Esophagus mucosa (tissue), 1 donor: ENCODE measurements around the gene SCARF1. TPM values are rescaled to one million over a fixed set of nuclear protein-coding genes. Genes with fewer than 3 reads are reported as not detected.
A peak's percentile ranks its signal among the peaks of the same experiment; 100 is the strongest.

ENCODE experiments used
- ATAC-seq: fragments of 200-7000 bp; cut with Tn5 transposase; one replicate; pipeline ENCODE4 v1.9.1; 2020
- total RNA-seq: library from RNA; stranded (reverse); gene quantifications from one replicate; pipeline ENCODE4 v1.2.4, GENCODE V29; 2023
- donor health status: DM: yes; HTN: yes; CAD: no.

Gene SCARF1
- total RNA-seq, 1 donor from 2014 or later = 2.3 TPM

DNA sequence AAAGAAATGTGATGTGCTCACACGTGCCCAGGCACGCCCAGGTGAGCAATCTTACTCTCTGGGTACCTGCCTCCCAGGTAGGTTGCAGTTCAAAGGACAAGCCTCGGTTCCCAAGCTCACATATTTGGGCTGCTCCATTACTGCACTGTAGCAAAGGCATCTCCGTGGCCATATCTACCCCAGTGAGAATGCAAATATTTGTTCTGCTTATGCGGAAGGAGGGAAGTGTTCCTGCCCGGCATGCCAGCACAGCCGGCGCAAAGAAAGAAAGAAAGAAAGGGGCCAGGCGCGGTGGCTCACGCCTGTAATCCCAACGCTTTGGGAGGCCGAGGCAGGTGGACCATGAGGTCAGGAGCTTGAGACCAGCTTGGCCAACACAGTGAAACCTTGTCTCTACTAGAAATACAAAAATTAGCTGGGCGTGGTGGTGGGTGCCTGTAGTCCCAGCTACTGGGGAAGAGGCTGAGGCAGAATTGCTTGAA is 47.6 kb downstream of the SCARF1 start:
- peak; percentile 93 for ATAC-seq

DNA sequence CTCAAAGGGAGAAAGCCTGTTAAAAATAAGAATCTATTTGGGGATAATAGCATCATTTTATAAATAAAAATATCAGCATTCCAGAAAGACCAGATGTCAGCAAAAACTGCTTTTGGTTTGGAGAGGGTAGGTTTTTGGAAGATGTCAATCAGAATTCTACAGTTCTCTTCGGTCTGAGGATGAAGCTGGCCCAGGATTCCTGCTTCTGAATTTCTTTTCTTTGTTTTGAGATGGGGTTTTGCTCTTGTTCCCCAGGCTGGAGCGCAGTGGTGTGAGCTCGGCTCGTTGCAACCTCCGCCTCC is 52.0 kb downstream of the SCARF1 start:
- no peak for ATAC-seq

DNA sequence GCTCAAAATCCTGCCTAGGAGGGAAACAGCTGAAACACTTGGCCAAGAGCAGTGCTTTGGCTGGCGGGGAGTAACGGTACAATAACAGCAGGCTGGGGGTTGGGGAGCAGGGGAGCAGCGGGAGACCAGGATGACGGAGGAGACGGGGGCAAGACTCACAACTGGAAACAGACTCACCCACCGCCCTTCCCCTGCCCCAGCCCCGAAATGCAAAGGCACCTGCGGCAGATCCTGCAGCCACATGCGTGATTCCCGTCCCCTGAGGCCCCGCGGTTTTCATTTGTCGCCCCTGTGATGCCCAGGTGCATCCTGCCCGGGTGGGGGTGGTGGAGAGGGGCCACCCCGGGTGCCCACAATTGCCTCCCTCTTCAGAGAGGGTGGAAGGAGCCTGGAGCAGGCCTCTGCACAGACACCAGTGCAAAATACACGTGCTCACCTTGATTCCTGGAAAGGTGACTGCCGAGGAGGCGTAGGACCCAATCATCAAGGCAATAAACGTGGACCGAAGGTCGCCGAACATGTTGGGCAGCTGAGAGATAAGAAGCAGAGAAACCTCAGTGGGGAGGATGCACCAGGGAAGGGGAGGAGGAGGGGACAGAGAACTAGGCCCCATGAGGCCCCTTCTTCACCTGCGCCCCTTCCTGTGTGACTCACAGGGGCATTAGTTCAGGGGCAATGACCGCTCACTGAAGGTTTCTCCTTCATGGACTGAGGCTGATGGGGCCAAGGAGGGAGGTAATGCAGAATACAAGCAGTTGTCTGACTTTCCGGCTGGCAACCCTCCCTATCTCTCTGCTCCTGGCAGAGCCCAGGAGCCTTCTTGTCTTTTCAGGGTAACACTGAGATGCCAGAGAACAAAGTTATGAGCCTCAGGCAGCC is 52.5 kb downstream of the SCARF1 start:
- ATAC-seq = peak; percentile 17

DNA sequence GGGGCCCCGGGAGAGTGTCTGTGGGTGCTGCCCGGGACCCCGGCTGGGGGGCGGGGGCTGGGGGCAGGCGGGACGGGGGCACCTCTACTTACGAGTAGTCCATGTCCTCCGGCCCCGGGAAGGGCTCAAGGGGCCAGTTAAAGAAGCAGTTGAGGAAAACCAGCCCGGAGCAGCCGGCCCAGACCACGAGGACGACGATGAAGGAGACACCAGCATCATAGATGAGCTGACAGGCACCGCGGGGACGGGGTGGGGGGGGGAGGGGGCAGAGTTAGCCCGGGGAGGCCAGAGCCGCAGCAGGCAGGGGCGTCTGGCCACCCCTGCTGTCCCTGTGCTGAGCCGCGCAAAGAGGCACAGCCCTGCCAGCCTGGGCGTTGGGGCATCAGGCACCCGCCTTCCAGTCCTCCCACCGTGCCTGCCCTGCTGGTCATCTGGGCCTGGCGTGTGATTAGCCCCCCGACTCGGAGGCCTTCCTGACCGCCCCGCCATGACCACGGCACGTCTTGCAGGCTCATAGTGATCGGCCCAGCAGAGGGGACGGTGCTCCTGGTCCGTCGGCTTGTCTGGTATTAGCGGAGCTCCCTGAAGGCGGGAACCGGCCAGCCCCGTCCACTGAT is 54.0 kb downstream of the SCARF1 start:
- ATAC-seq = no peak

DNA sequence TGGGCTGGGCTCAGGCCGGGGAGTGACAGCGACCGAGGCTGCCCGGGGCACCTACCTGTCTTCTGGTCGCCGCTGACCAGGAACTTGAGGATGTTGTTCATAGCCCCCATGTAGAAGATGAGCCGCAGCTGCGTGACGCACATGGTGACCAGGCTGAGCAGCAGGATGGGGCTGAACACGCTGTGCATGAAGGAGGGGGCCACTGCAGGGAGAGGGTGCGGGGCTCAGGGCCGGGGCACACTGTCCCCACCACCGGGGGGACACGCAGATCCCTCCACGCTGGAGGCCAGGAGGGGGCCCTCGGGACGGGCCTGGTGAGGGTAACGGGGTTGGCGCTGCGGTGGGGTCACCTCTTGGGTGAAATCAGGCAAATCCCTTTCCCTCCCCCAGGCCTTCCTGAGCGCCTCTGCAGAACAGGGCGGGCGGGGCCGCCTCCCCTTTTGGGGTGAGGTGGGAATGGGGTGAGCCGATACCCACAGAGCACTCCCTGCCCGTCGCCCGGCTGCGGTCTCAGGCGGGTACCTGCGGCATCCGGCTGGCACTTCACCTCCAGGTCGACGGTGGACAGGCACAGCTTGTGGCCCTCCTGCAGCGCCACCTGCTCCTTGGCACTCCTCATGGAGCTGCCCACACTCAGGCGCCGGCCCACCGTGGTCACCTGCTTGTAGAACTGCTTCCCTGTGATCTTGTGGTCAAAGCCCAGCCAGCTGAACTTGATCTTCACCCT is 54.6 kb downstream of the SCARF1 start:
- ATAC-seq = peak; percentile 24

DNA sequence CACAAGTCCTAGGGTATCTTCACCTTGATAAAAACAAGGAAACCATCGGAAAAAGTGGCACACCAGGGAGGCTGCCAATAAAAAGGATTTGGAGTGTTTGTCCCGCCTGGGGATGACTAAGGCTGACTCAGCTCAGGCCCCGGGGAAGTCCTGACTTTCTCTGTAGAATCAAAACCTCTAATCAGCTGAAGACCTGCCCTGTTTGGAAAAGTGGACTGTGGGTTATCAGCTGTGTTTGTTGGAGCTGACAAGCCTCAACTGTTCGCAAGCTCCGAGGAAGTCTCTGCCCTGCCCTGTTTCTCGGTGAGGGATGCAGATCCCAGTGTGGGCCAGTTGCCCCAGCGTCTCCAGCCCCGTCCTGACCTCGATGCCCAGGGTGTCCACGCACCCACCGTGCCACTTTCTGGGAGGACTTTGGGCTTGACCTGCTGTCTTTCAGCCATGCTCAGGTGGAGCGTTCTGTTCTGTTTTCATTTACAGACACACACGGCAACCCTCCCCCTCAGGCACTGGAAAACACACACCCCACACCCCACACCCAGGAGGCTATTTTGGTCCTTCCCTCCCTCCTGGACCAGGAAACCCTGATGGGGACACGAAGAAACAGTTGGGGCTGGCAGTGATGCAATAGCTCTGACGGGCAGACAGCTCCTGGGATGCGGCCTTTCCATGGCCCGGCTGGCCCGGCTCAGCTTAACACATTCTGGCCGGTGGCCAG is 55.3 kb downstream of the SCARF1 start:
- peak; percentile 69 for ATAC-seq

DNA sequence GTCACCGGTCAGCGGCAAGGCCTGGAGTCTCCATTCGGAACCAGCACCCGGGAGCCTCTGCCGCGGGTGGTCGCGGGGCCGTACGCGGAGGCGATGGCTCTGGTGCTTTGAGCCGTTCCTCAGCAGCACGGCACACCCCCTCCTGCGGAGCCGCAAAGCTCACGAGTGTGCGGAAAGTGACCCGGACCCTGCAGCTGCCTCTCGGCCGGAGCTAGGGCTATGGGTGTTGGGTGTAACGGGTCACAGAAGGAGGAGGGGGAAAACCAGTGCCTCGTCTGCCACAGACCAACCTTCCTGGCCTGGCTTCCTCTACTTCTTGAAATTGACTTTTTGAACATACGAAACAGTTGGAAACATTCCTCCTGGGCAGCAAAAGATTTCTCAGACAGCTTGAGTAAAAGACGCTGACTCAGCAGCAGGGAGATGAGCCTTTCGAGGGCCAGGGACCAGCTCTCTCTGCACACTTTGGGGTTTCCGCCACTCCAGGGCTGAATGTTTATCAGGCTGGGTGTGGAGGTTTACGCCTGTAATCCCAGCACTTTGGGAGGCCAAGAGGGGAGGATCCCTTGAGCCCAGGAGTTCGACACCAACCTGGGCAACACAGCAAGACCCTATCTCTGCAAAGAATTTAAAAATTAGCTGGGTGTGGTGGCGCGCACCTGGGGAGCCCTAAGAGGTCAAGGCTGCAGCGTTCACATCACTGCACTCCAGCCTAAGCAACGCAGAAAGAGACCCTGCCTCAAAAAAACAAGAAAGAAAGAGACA is 56.5 kb downstream of the SCARF1 start:
- ATAC-seq = no peak

DNA sequence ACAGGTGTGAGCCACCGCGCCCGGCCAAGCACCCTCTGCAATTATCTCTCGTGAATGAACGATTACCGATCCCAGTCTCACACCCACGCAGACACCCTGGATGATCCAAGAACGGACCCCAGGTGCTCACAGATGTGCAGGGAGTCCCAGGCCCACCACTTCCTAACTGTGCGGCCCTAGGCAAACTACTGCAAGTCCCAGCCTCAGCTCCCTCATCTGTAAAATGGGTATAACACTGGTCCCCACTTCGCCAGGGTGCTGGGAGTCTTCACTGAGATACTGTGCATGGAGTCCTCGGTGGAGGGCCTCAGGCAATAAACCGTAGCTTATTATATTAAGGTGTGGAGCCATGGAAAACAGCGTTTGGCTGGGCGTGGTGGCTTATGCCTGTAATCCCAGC is 61.4 kb downstream of the SCARF1 start:
- no peak for ATAC-seq

Other genes with a start within 250 kb of the SCARF1 start
- 483 TPM for gene YWHAE, start 245.5 kb downstream of the SCARF1 start, total RNA-seq
- gene CRK, start 189.5 kb downstream of the SCARF1 start, total RNA-seq = 42.2 TPM
- gene MYO1C, start 153.0 kb downstream of the SCARF1 start, total RNA-seq = 94.2 TPM
- gene INPP5K, start 129.1 kb downstream of the SCARF1 start, total RNA-seq = 21.4 TPM
- gene PITPNA, start 82.9 kb downstream of the SCARF1 start, total RNA-seq = 94.4 TPM
- gene SLC43A2, start 16.9 kb downstream of the SCARF1 start, total RNA-seq = 3.6 TPM
- gene RILP, start 4.1 kb upstream of the SCARF1 start, total RNA-seq = 5.3 TPM
- 171 TPM for gene PRPF8, start 39.1 kb upstream of the SCARF1 start, total RNA-seq
- 10.9 TPM for gene TLCD2, start 64.6 kb upstream of the SCARF1 start, total RNA-seq
- 10.2 TPM for gene WDR81, start 79.0 kb upstream of the SCARF1 start, total RNA-seq
- 2.7 TPM for gene SERPINF2, start 97.1 kb upstream of the SCARF1 start, total RNA-seq
- 28.4 TPM for gene SERPINF1, start 116.3 kb upstream of the SCARF1 start, total RNA-seq
- gene SMYD4, start 184.2 kb upstream of the SCARF1 start, total RNA-seq = 5.7 TPM
- 87.5 TPM for gene RPA1, start 184.3 kb upstream of the SCARF1 start, total RNA-seq